Choroid plexus epithelial cell (primary cell): Measurements from ENCODE around the gene AMDHD1.

Experiments used
- DNase-seq: peaks from one replicate; pipeline ENCODE4 v3.0.0-alpha.2; 2010; ENCODE audit warnings: low read depth
- H3K4me3 ChIP-seq: 2 replicates; pipeline ENCODE4 v1.5.1; 2011; ENCODE audit warnings: low read depth, mild to moderate bottlenecking, control low read depth, low read length, moderate library complexity
- TF ChIP-seq, protein P1 (sequence below): conservative IDR thresholded peaks from 2 replicates; pipeline ENCODE4 v1.5.1; 2011; ENCODE audit warnings: low read depth, mild to moderate bottlenecking, control low read depth, inconsistent platforms, low read length, moderate library complexity

The AMDHD1 gene, protein sequence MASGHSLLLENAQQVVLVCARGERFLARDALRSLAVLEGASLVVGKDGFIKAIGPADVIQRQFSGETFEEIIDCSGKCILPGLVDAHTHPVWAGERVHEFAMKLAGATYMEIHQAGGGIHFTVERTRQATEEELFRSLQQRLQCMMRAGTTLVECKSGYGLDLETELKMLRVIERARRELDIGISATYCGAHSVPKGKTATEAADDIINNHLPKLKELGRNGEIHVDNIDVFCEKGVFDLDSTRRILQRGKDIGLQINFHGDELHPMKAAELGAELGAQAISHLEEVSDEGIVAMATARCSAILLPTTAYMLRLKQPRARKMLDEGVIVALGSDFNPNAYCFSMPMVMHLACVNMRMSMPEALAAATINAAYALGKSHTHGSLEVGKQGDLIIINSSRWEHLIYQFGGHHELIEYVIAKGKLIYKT

DNA sequence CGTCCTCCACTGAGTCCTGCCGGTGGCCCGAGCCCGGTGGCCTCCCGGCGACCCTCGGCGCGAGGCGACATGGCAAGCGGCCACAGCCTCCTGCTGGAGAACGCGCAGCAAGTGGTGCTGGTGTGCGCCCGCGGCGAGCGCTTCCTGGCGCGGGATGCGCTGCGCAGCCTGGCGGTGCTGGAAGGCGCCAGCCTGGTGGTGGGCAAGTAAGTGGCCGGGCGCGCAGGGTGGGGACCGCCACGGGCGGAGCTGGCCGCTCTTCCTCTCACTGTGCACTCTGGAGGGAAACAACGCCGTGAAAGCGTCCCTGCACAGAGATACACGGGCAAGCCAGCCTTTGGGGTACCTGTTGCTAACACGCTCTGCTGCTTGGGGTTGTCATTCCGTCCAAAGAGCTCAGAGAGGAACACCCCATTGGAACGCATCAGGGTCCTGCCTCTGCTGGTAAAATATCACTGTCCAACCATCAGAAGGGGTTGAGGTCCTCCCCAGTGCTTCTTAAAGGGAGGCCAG, at the start of gene AMDHD1:
Gene AMDHD1 (plus strand): TSS at position 2 of the 513 bp plus-strand sequence. CDS start 68 bp downstream, at position 70.
- H3K4me3 ChIP-seq: peak within 1 kb of the TSS; percentile 60
- DNase-seq: peak; percentile 41
- TF ChIP-seq, protein P1, sequence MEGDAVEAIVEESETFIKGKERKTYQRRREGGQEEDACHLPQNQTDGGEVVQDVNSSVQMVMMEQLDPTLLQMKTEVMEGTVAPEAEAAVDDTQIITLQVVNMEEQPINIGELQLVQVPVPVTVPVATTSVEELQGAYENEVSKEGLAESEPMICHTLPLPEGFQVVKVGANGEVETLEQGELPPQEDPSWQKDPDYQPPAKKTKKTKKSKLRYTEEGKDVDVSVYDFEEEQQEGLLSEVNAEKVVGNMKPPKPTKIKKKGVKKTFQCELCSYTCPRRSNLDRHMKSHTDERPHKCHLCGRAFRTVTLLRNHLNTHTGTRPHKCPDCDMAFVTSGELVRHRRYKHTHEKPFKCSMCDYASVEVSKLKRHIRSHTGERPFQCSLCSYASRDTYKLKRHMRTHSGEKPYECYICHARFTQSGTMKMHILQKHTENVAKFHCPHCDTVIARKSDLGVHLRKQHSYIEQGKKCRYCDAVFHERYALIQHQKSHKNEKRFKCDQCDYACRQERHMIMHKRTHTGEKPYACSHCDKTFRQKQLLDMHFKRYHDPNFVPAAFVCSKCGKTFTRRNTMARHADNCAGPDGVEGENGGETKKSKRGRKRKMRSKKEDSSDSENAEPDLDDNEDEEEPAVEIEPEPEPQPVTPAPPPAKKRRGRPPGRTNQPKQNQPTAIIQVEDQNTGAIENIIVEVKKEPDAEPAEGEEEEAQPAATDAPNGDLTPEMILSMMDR: peak; percentile 1

DNA sequence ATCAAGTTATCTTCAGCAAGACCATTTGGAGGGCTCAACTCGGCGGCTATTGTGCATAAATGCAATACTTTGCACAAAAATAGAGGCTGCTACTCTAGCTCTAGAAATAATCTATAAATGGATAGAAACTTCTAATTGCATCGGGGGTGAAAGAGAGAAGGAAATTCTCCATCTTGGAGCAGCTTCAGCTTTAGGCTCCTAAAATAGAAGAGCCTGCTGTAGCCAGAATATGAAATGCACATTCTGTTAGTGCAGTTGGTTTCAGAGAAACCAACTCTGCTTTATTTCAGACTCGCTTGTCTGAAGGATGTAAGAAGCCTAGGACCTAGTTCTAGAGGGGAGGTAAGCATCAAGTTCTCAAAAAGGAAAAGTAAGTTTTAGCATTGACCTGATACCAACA, 46.3 kb upstream of the AMDHD1 start:
- H3K4me3 ChIP-seq: no peak overlapping the region
- DNase-seq: no peak
- TF ChIP-seq, protein P1: no peak

DNA sequence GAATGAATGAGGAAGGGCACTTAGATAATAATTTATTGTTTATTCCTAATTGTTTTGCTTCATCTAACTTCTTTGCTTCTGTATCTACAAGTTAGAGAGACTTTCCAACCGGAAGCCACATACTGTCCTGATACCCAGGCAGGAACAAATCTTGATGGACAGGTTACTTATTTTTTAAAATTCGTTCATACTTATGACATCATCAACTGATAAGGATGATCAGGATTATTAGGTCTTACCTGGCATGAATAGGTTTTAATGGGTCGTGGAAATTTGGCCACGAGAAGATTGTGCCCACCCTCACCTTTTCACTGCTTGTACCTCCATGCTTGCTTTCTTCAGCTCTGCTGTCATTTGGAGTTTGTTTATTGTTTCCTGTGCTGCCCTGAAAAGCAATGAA, 45.0 kb upstream of the AMDHD1 start:
- TF ChIP-seq, protein P1: no peak
- no peak overlapping the region for H3K4me3 ChIP-seq
- DNase-seq: no peak

DNA sequence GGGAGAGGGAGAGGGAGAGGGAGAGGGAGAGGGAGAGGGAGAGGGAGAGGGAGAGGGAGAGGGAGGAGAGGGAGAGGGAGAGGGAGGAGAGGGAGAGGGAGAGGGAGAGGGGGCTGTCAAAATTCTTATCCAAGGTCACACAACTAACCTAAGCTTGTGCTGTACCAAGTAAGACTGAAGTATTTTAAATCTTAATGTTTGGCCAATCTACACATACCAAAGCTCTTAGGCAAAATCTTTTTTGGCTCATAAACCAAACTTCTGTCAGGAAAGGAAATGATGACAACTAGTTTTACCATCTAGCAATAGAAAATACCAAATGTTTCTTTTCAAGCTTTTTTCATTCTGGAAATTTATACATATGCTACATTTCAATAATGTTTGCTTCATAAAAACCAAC, 34.6 kb upstream of the AMDHD1 start:
- peak; percentile 58 for DNase-seq
- H3K4me3 ChIP-seq: no peak overlapping the region
- TF ChIP-seq, protein P1: no peak

DNA sequence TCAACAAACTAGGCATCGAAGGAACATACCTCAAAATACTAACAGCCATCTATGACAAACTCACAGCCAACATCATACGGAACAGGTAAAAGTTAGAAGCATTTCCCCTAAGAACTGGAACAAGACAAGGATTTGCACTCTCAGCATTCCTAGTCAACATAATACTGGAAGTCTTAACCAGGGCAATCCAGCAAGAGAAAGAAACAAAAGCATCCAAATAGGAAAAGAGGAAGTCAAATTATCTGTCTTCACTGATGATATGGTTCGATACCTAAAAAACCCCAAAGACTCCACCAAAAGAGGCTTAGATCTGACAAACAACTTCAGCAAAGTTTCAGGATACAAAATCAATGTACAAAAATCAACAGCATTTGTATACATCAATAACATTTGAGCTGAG, 33.3 kb upstream of the AMDHD1 start:
- TF ChIP-seq, protein P1: no peak
- H3K4me3 ChIP-seq: no peak overlapping the region
- DNase-seq: no peak

DNA sequence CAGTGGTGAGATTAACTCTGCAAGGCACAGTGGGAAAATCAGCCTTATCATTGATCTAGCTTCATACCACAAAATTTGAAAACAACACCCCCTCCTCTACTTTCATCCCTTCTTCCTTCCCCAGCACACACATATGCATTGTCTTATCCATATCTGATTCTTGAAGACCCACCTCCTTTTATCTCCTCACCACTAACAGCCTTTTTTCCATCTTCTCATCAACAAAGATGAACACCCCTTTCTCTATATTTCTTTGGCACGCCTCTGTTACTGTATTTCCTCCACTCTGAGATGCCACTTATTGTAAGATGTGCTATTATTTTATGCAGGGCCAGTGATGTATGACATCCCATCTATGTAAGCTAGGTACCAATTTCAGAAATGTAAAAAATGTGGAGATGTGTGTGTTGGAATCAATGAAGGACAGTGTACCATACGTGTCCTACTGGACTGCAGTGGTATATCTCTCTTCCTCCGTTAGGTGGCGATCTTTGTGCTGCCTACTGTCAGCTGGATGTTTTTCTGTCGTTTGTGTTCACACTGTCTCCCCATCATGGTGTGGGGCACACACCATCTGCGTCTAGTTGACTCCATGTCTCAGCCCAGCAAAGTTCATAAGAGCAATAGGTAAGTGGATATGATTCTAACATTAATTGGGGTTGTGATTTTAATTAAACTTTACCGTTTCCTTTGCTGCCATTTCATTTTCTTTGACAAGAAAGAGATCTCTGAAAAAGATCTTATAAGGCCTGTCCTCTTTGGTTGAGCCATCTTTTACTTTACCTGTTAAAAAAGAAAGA, 24.7 kb upstream of the AMDHD1 start:
- H3K4me3 ChIP-seq: no peak overlapping the region
- TF ChIP-seq, protein P1: peak; percentile 92
- peak; percentile 73 for DNase-seq
